Measurements from ENCODE around the gene FBLIM1.
"Not testable (repeated sequence)": the region's sequence is repeated elsewhere in the genome, so short reads cannot be mapped to it uniquely, and the experiment has no call there.

FBLIM1 gene

GRCh38 chr1:15825800-15826199 is 67.2 kb downstream of the FBLIM1 start:
- H3K4me3 Mint-ChIP-seq, result no peak overlapping the region
- H3K4me1 Mint-ChIP-seq, result peaks cover 29% of the 10 kb centered on the region
- TF ChIP-seq CTCF (IDR thresholded peaks at IDR 0.05; ENCODE audit: unreplicated experiment in 3 of 3), result no peak
- H3K36me3 Mint-ChIP-seq (ENCODE audit: low read depth), result peaks cover 5% of the 10 kb centered on the region
- peak overlapping the region in 2 of 3 experiments; percentile 12 to 40 for H3K27ac Mint-ChIP-seq
- H3K9me3 Mint-ChIP-seq, result no peaks in the 10 kb centered on the region
- H3K27me3 Mint-ChIP-seq (ENCODE audit: low read depth), result no peaks in the 10 kb centered on the region

GRCh38 chr1:15826810-15827507 is 68.4 kb downstream of the FBLIM1 start:
- Mint-ChIP-seq H3K4me3 (no peak overlapping the region), H3K4me1 (peaks cover 38% of the 10 kb centered on the region), H3K9me3 (no peaks in the 10 kb centered on the region), H3K27me3 (ENCODE audit: low read depth) (no peaks in the 10 kb centered on the region), H3K27ac (peak overlapping the region in 2 of 3 experiments; percentile 46 to 56), H3K36me3 (ENCODE audit: low read depth) (peaks cover 9% of the 10 kb centered on the region)
- no peak for TF ChIP-seq CTCF (IDR thresholded peaks at IDR 0.05; ENCODE audit: unreplicated experiment in 3 of 3)

- not testable (repeated sequence) for H3K27ac Mint-ChIP-seq; H3K27me3 Mint-ChIP-seq (ENCODE audit: low read depth); H3K4me3 Mint-ChIP-seq; H3K9me3 Mint-ChIP-seq
- peaks cover 10% of the 10 kb centered on the region for H3K36me3 Mint-ChIP-seq (ENCODE audit: low read depth)
- H3K4me1 Mint-ChIP-seq, result peaks cover 41% of the 10 kb centered on the region
Observed at GRCh38 chr1:15827567-15827966, 69.0 kb downstream of the FBLIM1 start.

GRCh38 chr1:15828931-15829330 is 70.3 kb downstream of the FBLIM1 start:
- not testable (repeated sequence) for H3K27ac Mint-ChIP-seq; H3K27me3 Mint-ChIP-seq (ENCODE audit: low read depth); H3K9me3 Mint-ChIP-seq; H3K4me3 Mint-ChIP-seq
- Mint-ChIP-seq H3K36me3 (ENCODE audit: low read depth) (peaks cover 10% of the 10 kb centered on the region), H3K4me1 (peaks cover 44% of the 10 kb centered on the region)

GRCh38 chr1:15830258-15830657 is 71.7 kb downstream of the FBLIM1 start:
- H3K27me3 Mint-ChIP-seq (ENCODE audit: low read depth), result no peaks in the 10 kb centered on the region
- H3K27ac Mint-ChIP-seq, result peak overlapping the region; percentile 92 to 99 (median 96)
- no peaks in the 10 kb centered on the region for H3K9me3 Mint-ChIP-seq
- H3K4me3 Mint-ChIP-seq, result no peak overlapping the region
- H3K36me3 Mint-ChIP-seq (ENCODE audit: low read depth), result peaks cover 13% of the 10 kb centered on the region
- peaks cover 48% of the 10 kb centered on the region for H3K4me1 Mint-ChIP-seq
- no peak for TF ChIP-seq CTCF (IDR thresholded peaks at IDR 0.05; ENCODE audit: unreplicated experiment in 3 of 3)

GRCh38 chr1:15833069-15833679 is 74.6 kb downstream of the FBLIM1 start:
- peak overlapping the region; percentile 93 to 96 (median 96) for H3K4me3 Mint-ChIP-seq
- H3K9me3 Mint-ChIP-seq, result no peaks in the 10 kb centered on the region
- peaks cover 7% of the 10 kb centered on the region for H3K27me3 Mint-ChIP-seq (ENCODE audit: low read depth)
- H3K27ac Mint-ChIP-seq, result peak overlapping the region; percentile 100
- peaks cover 42% of the 10 kb centered on the region for H3K4me1 Mint-ChIP-seq
- H3K36me3 Mint-ChIP-seq (ENCODE audit: low read depth), result peaks cover 9% of the 10 kb centered on the region
- TF ChIP-seq CTCF (IDR thresholded peaks at IDR 0.05; ENCODE audit: unreplicated experiment in 3 of 3), result no peak
